Kidney epithelial cell (primary cell): Measurements from ENCODE around the gene WDR62. TPM values are rescaled to one million over a fixed set of nuclear protein-coding genes. Genes with fewer than 3 reads are reported as not detected.

Experiments
- DNase-seq: peaks from one replicate; pipeline ENCODE4 v3.0.0-alpha.2; 2010; ENCODE audit warnings: low read depth
- H3K27me3 ChIP-seq: 2 replicates; pipeline ENCODE4 v1.6.0; 2011; ENCODE audit warnings: low read length; ENCODE audit not compliant: control insufficient read depth, insufficient read depth
- H3K36me3 ChIP-seq: 2 replicates; pipeline ENCODE4 v1.5.1; 2011; ENCODE audit warnings: low read length; ENCODE audit not compliant: control insufficient read depth, insufficient read depth
- H3K4me3 ChIP-seq: 2 replicates; pipeline ENCODE4 v1.5.1; 2011; ENCODE audit warnings: low read depth, mild to moderate bottlenecking, control low read depth, low read length
- total RNA-seq: library from RNA; depleted of rRNA; stranded (reverse); fragments of >200 nt; gene quantifications from 2 replicates; pipeline ENCODE4 v1.2.3, GENCODE V29; 2015
- TF ChIP-seq, protein P1 (sequence below): IDR thresholded peaks from 2 replicates; pipeline ENCODE4 v1.5.1; 2011; ENCODE audit warnings: mild to moderate bottlenecking, moderate library complexity, low read length, control low read depth, inconsistent platforms; ENCODE audit not compliant: insufficient read depth, poor library complexity, severe bottlenecking

WDR62 gene
- total RNA-seq, 1 donor from 2014 or later = 1.8 TPM

- no peak for DNase-seq
- Histone ChIP-seq H3K36me3 (no peaks in the 10 kb centered on the region), H3K4me3 (no peak overlapping the region), H3K27me3 (no peaks in the 10 kb centered on the region)
- TF ChIP-seq, protein P1, sequence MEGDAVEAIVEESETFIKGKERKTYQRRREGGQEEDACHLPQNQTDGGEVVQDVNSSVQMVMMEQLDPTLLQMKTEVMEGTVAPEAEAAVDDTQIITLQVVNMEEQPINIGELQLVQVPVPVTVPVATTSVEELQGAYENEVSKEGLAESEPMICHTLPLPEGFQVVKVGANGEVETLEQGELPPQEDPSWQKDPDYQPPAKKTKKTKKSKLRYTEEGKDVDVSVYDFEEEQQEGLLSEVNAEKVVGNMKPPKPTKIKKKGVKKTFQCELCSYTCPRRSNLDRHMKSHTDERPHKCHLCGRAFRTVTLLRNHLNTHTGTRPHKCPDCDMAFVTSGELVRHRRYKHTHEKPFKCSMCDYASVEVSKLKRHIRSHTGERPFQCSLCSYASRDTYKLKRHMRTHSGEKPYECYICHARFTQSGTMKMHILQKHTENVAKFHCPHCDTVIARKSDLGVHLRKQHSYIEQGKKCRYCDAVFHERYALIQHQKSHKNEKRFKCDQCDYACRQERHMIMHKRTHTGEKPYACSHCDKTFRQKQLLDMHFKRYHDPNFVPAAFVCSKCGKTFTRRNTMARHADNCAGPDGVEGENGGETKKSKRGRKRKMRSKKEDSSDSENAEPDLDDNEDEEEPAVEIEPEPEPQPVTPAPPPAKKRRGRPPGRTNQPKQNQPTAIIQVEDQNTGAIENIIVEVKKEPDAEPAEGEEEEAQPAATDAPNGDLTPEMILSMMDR = no peak
These were observed 44.3 kb upstream of the WDR62 start for GRCh38 chr19:36010402-36010801.

DNA sequence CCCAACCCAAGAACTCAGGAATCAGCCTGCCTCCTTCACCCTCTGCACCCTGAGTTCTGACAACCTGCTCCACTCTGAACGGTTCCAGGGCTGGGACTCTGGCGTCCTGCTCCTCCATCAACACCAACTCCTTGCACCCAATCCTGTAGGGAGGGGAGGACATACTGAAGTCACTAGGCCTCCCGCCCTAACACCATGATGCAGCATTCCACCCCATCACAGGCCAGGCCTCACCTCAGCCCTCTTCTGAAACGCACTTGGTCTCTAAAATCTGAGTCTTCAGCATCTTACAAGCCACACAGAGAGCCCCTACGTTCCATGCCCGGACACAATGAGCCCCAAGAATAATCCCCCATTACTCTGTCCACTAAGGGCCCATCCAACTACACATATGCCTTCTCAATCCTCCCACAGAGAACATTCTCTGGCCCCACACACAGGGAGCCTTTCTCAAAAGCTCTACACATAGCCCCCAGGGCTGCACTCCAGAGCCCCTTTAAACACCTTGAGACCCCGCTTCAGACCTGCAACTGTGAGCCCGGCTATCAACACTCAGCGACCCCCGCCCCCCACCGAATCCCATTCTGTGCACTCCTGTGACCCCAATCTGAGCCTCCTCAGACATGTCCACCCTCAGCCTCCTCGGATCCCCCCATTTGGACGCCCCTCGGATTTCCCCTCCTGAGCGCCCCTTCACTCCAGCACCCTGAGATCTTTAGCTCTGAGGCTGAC is 41.3 kb upstream of the WDR62 start:
- Histone ChIP-seq H3K4me3 (peak overlapping the region; percentile 84), H3K36me3 (no peaks in the 10 kb centered on the region), H3K27me3 (no peaks in the 10 kb centered on the region)
- no peak for DNase-seq
- TF ChIP-seq, protein P1 = no peak

DNA sequence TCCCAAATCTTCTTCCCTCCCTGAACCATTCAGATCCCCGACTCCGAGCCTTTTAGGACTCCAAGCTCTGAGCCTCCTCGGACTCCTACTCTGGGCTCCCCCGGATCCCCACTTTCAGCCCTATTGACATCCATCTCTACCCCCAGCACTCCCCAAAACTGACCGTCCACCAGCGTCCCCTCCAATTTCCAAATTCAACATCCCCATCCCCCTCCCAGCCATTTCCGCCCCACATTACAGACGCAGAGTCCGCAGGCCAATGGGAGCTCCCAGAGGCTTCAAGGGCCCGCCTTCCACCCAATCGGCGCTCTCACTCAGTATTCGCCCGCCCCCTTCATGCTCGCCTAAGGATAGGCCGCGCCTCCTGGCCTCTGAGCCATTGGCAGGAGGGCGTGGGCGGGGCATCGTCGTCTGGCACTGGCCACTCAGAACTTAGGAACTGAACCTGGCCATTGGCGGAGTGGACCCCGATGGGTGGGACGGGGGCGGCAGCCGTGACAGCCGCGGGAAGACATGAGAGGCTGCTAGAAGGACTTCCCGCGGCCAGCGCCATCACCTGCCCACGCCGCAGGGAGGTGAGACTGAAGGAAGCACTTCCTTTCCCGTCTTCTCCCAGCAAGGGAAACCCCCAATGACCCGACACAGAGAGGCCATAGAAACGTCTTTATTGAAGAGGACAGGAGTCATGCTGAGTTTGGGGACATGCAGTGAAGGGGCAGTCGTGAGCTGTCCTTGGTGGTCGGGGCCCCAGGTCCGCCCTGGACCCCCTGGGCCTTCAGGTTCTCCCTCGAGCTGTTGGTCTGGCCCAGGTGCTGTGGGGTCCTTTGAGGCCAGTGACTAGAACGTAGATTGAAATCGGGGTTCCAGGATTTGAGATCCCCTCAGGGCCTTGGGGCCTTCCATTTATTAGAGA is 40.4 kb upstream of the WDR62 start, which contains the start of gene ALKBH6:
Gene ALKBH6, minus strand, starts transcription at position 202 of the 913 bp plus-strand sequence. CDS start 816 bp downstream, outside the sequence.
- peak; percentile 96 for DNase-seq
- H3K4me3 ChIP-seq = peak within 1 kb of the TSS; percentile 84
- TF ChIP-seq, protein P1 = peak; percentile 6
- no peaks in the 10 kb centered on the region for H3K36me3 ChIP-seq
- H3K27me3 ChIP-seq = no peaks in the 10 kb centered on the region

DNA sequence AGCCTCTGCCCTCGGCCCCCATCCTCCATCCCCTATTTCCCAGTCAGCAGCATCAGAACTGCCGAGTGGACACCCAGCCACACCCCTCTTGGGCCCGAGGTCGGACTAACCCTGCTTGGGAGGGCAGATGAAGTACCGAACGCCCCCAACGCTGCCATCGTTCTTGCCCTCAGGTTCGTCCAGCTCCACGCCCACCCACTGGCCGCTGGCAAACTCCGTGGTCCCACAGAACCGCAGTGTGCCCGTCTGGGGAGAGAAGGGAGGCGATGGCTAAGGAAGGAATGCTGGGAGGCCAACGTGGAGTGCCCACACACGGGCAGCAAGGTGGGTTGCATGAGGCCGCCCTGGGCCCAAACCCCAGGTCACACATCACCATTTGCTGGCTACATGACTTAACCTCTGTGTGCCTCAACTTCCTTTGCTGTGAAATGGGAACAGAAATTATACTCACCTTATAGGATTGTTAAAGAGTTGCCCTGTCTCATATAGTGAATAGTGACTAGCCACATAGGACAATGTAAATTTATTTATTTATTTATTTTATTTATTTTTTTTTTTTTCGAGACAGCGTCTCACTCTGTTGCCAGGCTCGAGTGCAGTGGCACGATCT is 35.5 kb upstream of the WDR62 start:
- Histone ChIP-seq H3K27me3 (no peaks in the 10 kb centered on the region), H3K36me3 (no peaks in the 10 kb centered on the region), H3K4me3 (no peak overlapping the region)
- TF ChIP-seq, protein P1 = no peak
- DNase-seq = no peak

- no peaks in the 10 kb centered on the region for H3K36me3 ChIP-seq
- no peak overlapping the region for H3K4me3 ChIP-seq
- no peaks in the 10 kb centered on the region for H3K27me3 ChIP-seq
- TF ChIP-seq, protein P1 = no peak
- no peak for DNase-seq
These were observed 31.3 kb upstream of the WDR62 start for GRCh38 chr19:36023432-36023831.
